ENCODE results near the gene SLFN5. TPM values are rescaled to one million over a fixed set of nuclear protein-coding genes. Genes with fewer than 3 reads are reported as not detected.
A peak's percentile ranks its signal among the peaks of the same experiment; 100 is the strongest.
"Not testable (repeated sequence)": the region's sequence is repeated elsewhere in the genome, so short reads cannot be mapped to it uniquely, and the experiment has no call there.

Gene SLFN5
- total and polyA plus RNA-seq, 4 donors, result 3.6 to 17.6 (median 7.7) TPM

GRCh38 chr17:35297666-35298065 is 54.8 kb downstream of the SLFN5 start:
- Histone ChIP-seq H3K27ac (ENCODE audit: low read depth, low read length) (no peak overlapping the region), H3K27me3 (ENCODE audit: control insufficient read depth, insufficient read depth, low read length) (no peaks in the 10 kb centered on the region), H3K36me3 (ENCODE audit: control insufficient read depth, insufficient read depth, low read length) (no peaks in the 10 kb centered on the region), H3K9me3 (ENCODE audit: control insufficient read depth, insufficient read depth, low read length) (no peaks in the 10 kb centered on the region), H3K4me3 (ENCODE audit: low read depth, low read length) (no peak overlapping the region), H3K4me1 (ENCODE audit: control insufficient read depth, insufficient read depth, low read length) (no peaks in the 10 kb centered on the region)
- 100% methylated on average over 1 of the region's 2 CpGs for WGBS (ENCODE audit: insufficient coverage)
- no peak for DNase-seq (ENCODE audit: low read depth in 4 of 6, low spot score in 6 of 6)

DNA sequence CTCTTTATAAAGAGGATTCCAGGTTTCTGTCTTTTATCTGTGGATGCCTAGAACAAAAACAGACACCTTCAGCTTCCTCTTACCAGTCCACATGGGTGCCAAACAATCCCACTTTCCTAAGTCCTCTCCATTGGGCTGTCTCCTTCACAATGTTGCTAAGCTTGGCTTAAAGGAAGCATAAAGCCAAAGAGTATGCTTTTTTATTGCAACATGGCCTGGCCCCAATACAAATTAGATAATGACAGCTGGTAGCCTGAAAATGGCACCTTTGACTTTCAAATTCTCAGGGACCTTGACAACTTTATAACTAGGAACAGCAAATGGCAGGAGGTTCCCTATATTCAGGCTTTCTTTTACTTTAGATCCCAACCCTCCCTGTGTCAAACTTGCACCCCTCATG is 55.8 kb downstream of the SLFN5 start:
- H3K27me3 ChIP-seq (ENCODE audit: control insufficient read depth, insufficient read depth, low read length), result no peaks in the 10 kb centered on the region
- H3K4me1 ChIP-seq (ENCODE audit: control insufficient read depth, insufficient read depth, low read length), result no peaks in the 10 kb centered on the region
- no peak overlapping the region for H3K4me3 ChIP-seq (ENCODE audit: low read depth, low read length)
- no peak for DNase-seq (ENCODE audit: low read depth in 4 of 6, low spot score in 6 of 6)
- H3K9me3 ChIP-seq (ENCODE audit: control insufficient read depth, insufficient read depth, low read length), result no peaks in the 10 kb centered on the region
- no peaks in the 10 kb centered on the region for H3K36me3 ChIP-seq (ENCODE audit: control insufficient read depth, insufficient read depth, low read length)
- H3K27ac ChIP-seq (ENCODE audit: low read depth, low read length), result no peak overlapping the region

DNA sequence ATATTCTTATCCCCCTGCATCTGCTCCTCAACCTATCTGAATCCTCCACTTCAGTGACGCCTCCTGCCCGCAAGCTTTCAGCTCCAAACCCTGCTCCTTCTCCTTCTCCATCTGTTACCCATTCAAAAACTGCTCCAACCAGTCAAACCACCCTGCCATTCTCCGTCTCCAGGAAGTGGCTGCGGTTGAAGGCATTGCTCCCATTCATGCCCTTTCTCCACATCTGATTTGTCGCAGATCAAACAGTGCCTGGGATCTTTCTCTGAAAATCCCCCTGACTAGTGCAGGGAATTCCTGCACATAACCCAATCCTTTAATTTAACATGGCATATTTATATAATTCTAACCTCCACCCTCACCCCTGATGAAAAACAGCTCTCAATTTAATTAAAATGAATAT is 56.3 kb downstream of the SLFN5 start:
- 95% methylated on average over 5 of the region's 5 CpGs for WGBS (ENCODE audit: insufficient coverage)
- DNase-seq (ENCODE audit: low read depth in 4 of 6, low spot score in 6 of 6), result no peak
- Histone ChIP-seq H3K4me3 (ENCODE audit: low read depth, low read length) (no peak overlapping the region), H3K4me1 (ENCODE audit: control insufficient read depth, insufficient read depth, low read length) (no peaks in the 10 kb centered on the region), H3K27me3 (ENCODE audit: control insufficient read depth, insufficient read depth, low read length) (no peaks in the 10 kb centered on the region), H3K9me3 (ENCODE audit: control insufficient read depth, insufficient read depth, low read length) (no peaks in the 10 kb centered on the region), H3K36me3 (ENCODE audit: control insufficient read depth, insufficient read depth, low read length) (no peaks in the 10 kb centered on the region), H3K27ac (ENCODE audit: low read depth, low read length) (no peak overlapping the region)

DNA sequence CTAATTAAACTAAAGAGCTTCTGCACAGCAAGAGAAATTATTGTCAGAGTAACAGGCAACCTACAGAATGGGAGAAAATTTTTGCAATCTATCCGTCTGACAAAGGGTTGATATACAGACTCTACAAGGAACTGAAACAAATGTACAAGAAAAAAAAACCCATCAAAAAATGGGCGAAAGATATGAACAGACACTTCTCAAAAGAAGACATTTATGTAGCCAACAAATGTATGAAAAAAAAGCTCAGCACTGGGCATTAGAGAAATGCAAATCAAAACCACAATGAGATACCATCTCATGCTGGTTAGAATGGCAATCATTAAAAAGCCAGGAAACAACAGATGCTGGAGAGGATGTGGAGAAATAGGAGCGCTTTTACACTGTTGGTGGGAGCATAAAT is 66.5 kb downstream of the SLFN5 start:
- Histone ChIP-seq H3K4me1 (ENCODE audit: control insufficient read depth, insufficient read depth, low read length) (peaks cover 16% of the 10 kb centered on the region), H3K27me3 (ENCODE audit: control insufficient read depth, insufficient read depth, low read length) (peaks cover 17% of the 10 kb centered on the region)
- not testable (repeated sequence) for H3K27ac ChIP-seq (ENCODE audit: low read depth, low read length); H3K9me3 ChIP-seq (ENCODE audit: control insufficient read depth, insufficient read depth, low read length); H3K4me3 ChIP-seq (ENCODE audit: low read depth, low read length); H3K36me3 ChIP-seq (ENCODE audit: control insufficient read depth, insufficient read depth, low read length); DNase-seq (ENCODE audit: low read depth in 4 of 6, low spot score in 6 of 6)
- WGBS (ENCODE audit: insufficient coverage), result 80% methylated on average over 1 of the region's 3 CpGs

- no peak overlapping the region for H3K27ac ChIP-seq (ENCODE audit: low read depth, low read length)
- no CpG with 5 or more reads among the region's 3 CpGs for WGBS (ENCODE audit: insufficient coverage)
Observed at GRCh38 chr17:35312346-35312745, 69.5 kb downstream of the SLFN5 start.

DNA sequence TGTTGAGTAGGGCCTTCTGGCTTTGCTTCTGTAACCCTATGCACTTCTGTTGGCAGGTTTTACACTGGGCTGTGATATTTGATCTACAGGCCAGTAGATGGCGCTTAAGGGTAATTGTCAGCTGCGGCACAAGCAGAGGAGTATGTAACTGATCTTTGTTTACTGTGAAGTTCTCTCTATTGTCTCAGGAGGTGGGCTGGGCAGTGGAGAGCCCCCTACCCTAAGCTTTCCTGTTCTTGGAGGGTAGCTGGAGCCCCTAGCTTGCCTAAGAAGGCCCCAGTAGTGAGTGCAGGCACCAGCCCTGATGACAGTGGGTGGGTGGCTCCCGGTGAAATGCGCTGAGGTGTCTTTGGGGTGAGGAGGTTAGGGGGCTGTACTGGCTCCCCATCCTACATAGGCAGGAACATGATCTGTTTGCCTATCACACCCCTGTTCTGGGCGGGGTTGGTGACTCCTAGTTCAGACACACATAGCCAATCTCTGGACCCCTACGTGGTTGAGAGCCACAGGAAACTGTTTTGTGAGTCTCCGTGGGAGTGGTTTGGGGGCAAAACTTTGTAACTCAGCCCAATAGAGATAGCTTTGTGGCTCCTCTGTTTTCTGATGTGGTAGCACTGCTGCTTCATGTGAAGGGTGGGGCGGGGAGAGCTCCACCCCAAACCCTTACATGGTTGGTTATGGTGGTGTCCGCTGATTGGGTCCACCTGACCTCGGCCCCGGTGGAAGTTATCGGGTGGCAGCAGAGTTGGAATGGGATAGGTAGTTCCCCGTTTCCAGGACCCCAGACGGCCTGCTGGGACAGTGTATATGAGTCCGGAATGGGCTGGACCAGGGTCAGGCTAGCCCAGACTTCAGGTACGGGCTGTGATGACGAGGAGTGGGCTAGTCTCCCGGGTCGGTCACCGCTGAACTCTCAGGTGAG is 70.2 kb downstream of the SLFN5 start:
- Histone ChIP-seq H3K27ac (ENCODE audit: low read depth, low read length) (no peak overlapping the region), H3K9me3 (ENCODE audit: control insufficient read depth, insufficient read depth, low read length) (no peaks in the 10 kb centered on the region), H3K4me1 (ENCODE audit: control insufficient read depth, insufficient read depth, low read length) (peaks cover 18% of the 10 kb centered on the region), H3K4me3 (ENCODE audit: low read depth, low read length) (peak overlapping the region; percentile 16), H3K36me3 (ENCODE audit: control insufficient read depth, insufficient read depth, low read length) (no peaks in the 10 kb centered on the region), H3K27me3 (ENCODE audit: control insufficient read depth, insufficient read depth, low read length) (peaks cover 21% of the 10 kb centered on the region)
- peak; percentile 26 to 91 (median 50) for DNase-seq (ENCODE audit: low read depth in 4 of 6, low spot score in 6 of 6)
- 22% methylated on average over 16 of the region's 20 CpGs for WGBS (ENCODE audit: insufficient coverage)

More at GRCh38 chr17:35312346-35312745, 69.5 kb downstream of the SLFN5 start:
- no peaks in the 10 kb centered on the region for H3K9me3 ChIP-seq (ENCODE audit: control insufficient read depth, insufficient read depth, low read length)
- H3K4me3 ChIP-seq (ENCODE audit: low read depth, low read length), result no peak overlapping the region
- DNase-seq (ENCODE audit: low read depth in 4 of 6, low spot score in 6 of 6), result no peak
- peaks cover 21% of the 10 kb centered on the region for H3K27me3 ChIP-seq (ENCODE audit: control insufficient read depth, insufficient read depth, low read length)
- H3K4me1 ChIP-seq (ENCODE audit: control insufficient read depth, insufficient read depth, low read length), result peaks cover 18% of the 10 kb centered on the region
- H3K36me3 ChIP-seq (ENCODE audit: control insufficient read depth, insufficient read depth, low read length), result no peaks in the 10 kb centered on the region

DNA sequence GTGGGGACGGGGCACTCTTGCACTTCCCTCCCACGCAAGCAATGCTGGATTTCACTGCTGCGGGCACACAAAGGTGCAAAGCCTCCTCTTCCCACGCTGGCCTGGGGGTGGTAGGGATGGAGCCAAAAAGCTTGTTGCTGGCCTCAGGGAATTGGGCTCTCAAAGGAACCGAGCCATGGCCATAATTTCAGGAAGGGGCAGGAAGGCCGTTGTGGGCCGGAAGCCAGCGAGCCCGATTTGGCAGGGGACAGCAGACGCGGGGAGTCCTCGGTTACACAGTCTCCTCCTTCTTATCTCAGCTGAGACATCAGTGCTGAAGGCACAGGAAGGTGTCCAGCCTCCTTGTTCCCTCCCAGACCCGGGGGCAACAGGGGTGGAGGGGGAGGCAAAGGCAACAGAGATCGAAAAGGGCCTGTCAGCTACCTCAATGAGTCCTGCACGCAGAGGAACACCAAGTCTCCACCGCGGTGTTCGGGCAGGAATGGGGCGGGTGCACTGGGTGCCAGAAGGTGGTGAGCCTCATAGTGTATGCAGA is 71.1 kb downstream of the SLFN5 start:
- no peak overlapping the region for H3K4me3 ChIP-seq (ENCODE audit: low read depth, low read length)
- H3K4me1 ChIP-seq (ENCODE audit: control insufficient read depth, insufficient read depth, low read length), result peaks cover 18% of the 10 kb centered on the region
- peaks cover 21% of the 10 kb centered on the region for H3K27me3 ChIP-seq (ENCODE audit: control insufficient read depth, insufficient read depth, low read length)
- H3K27ac ChIP-seq (ENCODE audit: low read depth, low read length), result no peak overlapping the region
- whole genome bisulfite sequencing (ENCODE audit: insufficient coverage), result 25% methylated on average over 14 of the region's 19 CpGs
- H3K36me3 ChIP-seq (ENCODE audit: control insufficient read depth, insufficient read depth, low read length), result no peaks in the 10 kb centered on the region
- no peak for DNase-seq (ENCODE audit: low read depth in 4 of 6, low spot score in 6 of 6)
- H3K9me3 ChIP-seq (ENCODE audit: control insufficient read depth, insufficient read depth, low read length), result no peaks in the 10 kb centered on the region

DNA sequence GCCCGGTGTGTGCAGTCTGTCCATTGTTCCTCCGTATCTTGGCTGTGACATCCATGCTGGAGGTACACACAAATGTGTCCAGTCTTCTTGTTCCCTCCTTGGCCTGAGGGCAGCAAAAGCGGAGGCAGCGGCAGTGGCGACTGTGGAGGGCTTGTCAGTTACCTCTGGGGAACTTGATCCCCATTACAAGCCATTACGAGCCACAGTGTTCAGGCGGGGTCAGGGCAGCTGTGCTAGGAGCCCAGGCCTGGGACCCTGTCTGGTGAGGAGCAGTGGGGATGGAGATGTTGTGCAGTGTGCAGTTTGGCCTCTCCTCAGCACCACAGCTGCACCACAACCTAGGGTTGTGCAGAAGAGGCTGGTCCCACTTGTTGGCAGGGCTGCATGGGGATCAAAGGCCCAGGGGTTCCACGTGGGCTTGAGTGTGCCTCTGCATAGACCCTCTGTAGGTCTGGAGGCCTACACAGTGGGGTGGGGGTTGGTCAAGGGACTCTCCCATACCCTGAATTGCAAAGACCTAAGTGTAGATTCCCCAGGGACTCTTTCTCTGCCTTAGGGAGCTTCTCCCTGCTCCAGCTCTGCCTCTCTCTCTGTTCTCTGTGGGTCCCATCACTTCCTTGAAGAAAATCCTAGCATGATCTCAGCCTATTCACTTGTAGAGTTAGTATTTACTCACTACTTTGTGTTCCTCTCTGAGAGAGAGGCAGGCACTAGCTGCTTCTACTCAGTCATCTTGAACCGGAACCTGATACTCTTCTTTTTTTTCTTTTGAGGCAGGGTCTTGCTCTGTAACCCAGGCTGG is 71.7 kb downstream of the SLFN5 start:
- no peak for DNase-seq (ENCODE audit: low read depth in 4 of 6, low spot score in 6 of 6)
- H3K9me3 ChIP-seq (ENCODE audit: control insufficient read depth, insufficient read depth, low read length), result no peaks in the 10 kb centered on the region
- H3K4me1 ChIP-seq (ENCODE audit: control insufficient read depth, insufficient read depth, low read length), result peaks cover 18% of the 10 kb centered on the region
- no peak overlapping the region for H3K27ac ChIP-seq (ENCODE audit: low read depth, low read length)
- WGBS (ENCODE audit: insufficient coverage), result 57% methylated on average over 6 of the region's 9 CpGs
- peaks cover 21% of the 10 kb centered on the region for H3K27me3 ChIP-seq (ENCODE audit: control insufficient read depth, insufficient read depth, low read length)
- no peaks in the 10 kb centered on the region for H3K36me3 ChIP-seq (ENCODE audit: control insufficient read depth, insufficient read depth, low read length)
- no peak overlapping the region for H3K4me3 ChIP-seq (ENCODE audit: low read depth, low read length)

- DNase-seq (ENCODE audit: low read depth in 4 of 6, low spot score in 6 of 6), result peak in 1 of 6 donors; percentile 16
- Histone ChIP-seq H3K27ac (ENCODE audit: low read depth, low read length) (no peak overlapping the region), H3K36me3 (ENCODE audit: control insufficient read depth, insufficient read depth, low read length) (no peaks in the 10 kb centered on the region), H3K4me3 (ENCODE audit: low read depth, low read length) (no peak overlapping the region), H3K27me3 (ENCODE audit: control insufficient read depth, insufficient read depth, low read length) (peaks cover 21% of the 10 kb centered on the region), H3K4me1 (ENCODE audit: control insufficient read depth, insufficient read depth, low read length) (peaks cover 18% of the 10 kb centered on the region), H3K9me3 (ENCODE audit: control insufficient read depth, insufficient read depth, low read length) (no peaks in the 10 kb centered on the region)
- 58% methylated on average over 3 of the region's 5 CpGs for WGBS (ENCODE audit: insufficient coverage)
Observed at GRCh38 chr17:35315283-35315682, 72.4 kb downstream of the SLFN5 start.

Measured in spinal cord (tissue), 10 donors.